Activated CD8-positive, alpha-beta memory T cell treated with anti-CD3 and anti-CD28 coated beads for 36 hours (primary cell): ENCODE measurements around the gene ATP11A. TPM values are rescaled to one million over a fixed set of nuclear protein-coding genes. Genes with fewer than 3 reads are reported as not detected.

Source experiments
- CTCF ChIA-PET: fragments of 350-600 bp; sonication (Branson Sonifier 250); formaldehyde crosslinking; loops from one replicate; lab custom pipeline; 2021; ENCODE audit warnings: antibody characterized with exemption; lab: Charles Lee
- POLR2A ChIA-PET: fragments of 350-600 bp; sonication (Branson Sonifier 250); formaldehyde crosslinking; loops from one replicate; lab custom pipeline; 2021; ENCODE audit warnings: antibody characterized with exemption; lab: Charles Lee
- total RNA-seq, 2 experiments: library from RNA; stranded (reverse); gene quantifications; one replicate each; pipeline ENCODE4 v1.2.3, GENCODE V29; 2021

Gene ATP11A
- total RNA-seq, 2 experiments from 2014 or later, result 35.9 to 40.1 TPM

GRCh38 chr13:112890316-112891145 is 200.7 kb downstream of the ATP11A start:
- ChIA-PET CTCF (no interaction called here), POLR2A (no interaction called here)

- ChIA-PET CTCF (no interaction called here), POLR2A (no interaction called here)
These were observed 201.9 kb downstream of the ATP11A start for GRCh38 chr13:112891477-112892401.

- CTCF ChIA-PET, result no interaction called here
- POLR2A ChIA-PET, result no interaction called here
These were observed 202.8 kb downstream of the ATP11A start for GRCh38 chr13:112892426-112893206.

- ChIA-PET CTCF (no interaction called here), POLR2A (no interaction called here)
These were observed 203.3 kb downstream of the ATP11A start for GRCh38 chr13:112893207-112893569.

GRCh38 chr13:112893570-112894422 is 204.0 kb downstream of the ATP11A start:
- ChIA-PET POLR2A (no interaction called here), CTCF (no interaction called here)

GRCh38 chr13:112894423-112894672 is 204.5 kb downstream of the ATP11A start:
- ChIA-PET CTCF (no interaction called here), POLR2A (no interaction called here)

GRCh38 chr13:112894673-112895481 is 205.0 kb downstream of the ATP11A start:
- ChIA-PET POLR2A (no interaction called here), CTCF (no interaction called here)

GRCh38 chr13:112895521-112896465 is 206.0 kb downstream of the ATP11A start:
- CTCF ChIA-PET, result no interaction called here

GRCh38 chr13:112896736-112897602 is 207.1 kb downstream of the ATP11A start:
- CTCF ChIA-PET, result no interaction called here
- POLR2A ChIA-PET, result no interaction called here

More at GRCh38 chr13:112895521-112896465, 206.0 kb downstream of the ATP11A start:
- POLR2A ChIA-PET, result no interaction called here

GRCh38 chr13:112897603-112897955 is 207.7 kb downstream of the ATP11A start:
- POLR2A ChIA-PET, result no interaction called here
- CTCF ChIA-PET, result no interaction called here

GRCh38 chr13:112897956-112898620 is 208.2 kb downstream of the ATP11A start:
- ChIA-PET POLR2A (no interaction called here), CTCF (no interaction called here)

GRCh38 chr13:112898621-112899280 is 208.9 kb downstream of the ATP11A start:
- POLR2A ChIA-PET, result no interaction called here
- CTCF ChIA-PET, result no interaction called here

- ChIA-PET CTCF (no interaction called here), POLR2A (no interaction called here)
These were observed 209.7 kb downstream of the ATP11A start for GRCh38 chr13:112899281-112900225.

GRCh38 chr13:112900226-112900600 is 210.4 kb downstream of the ATP11A start:
- ChIA-PET CTCF (no interaction called here), POLR2A (no interaction called here)
